IMR-90 (cell line): ENCODE results near the gene FRMD5. TPM values are rescaled to one million over a fixed set of nuclear protein-coding genes. Genes with fewer than 3 reads are reported as not detected.

ENCODE experiments used
- ATAC-seq: fragments of 200-7000 bp; cut with Tn5 transposase; 2 replicates; pipeline ENCODE4 v1.9.1; 2020; ENCODE audit warnings: low read depth, mild to moderate bottlenecking, moderate library complexity
- BruUV-seq: library from RNA; stranded (reverse); fragments of 400-500 nt; replicated peaks from 2 replicates; lab custom pipeline; 2021; lab: Mats Ljungman, UMichigan
- CTCF ChIA-PET: fragments of 300-600 bp; formaldehyde crosslinking; extraction: SDS; loops from one replicate; lab custom pipeline; 2021; ENCODE audit warnings: antibody characterized with exemption; lab: Yijun Ruan, JAX
- POLR2A ChIA-PET: fragments of 300-600 bp; sonication (Branson Sonifier 250); formaldehyde crosslinking; loops from one replicate; lab custom pipeline; 2022; ENCODE audit warnings: antibody characterized with exemption; ENCODE audit not compliant: unreplicated experiment; lab: Charles Lee
- DNase-seq: peaks from one replicate; pipeline ENCODE4 v3.0.0; 2013
- H2AFZ ChIP-seq: replicated peaks from 2 replicates; pipeline ENCODE3; 2013; ENCODE audit warnings: low read length, mild to moderate bottlenecking; ENCODE audit not compliant: poor library complexity
- H2AK5ac ChIP-seq: 2 replicates; pipeline ENCODE4 v1.6.1; 2013; ENCODE audit warnings: low read depth, low read length, inconsistent platforms
- H2AK9ac ChIP-seq: replicated peaks from 2 replicates; pipeline ENCODE3; 2013; ENCODE audit warnings: mild to moderate bottlenecking, low read depth, low read length, moderate library complexity; ENCODE audit not compliant: poor library complexity
- H2BK120ac ChIP-seq: 2 replicates; pipeline ENCODE4 v1.6.1; 2013; ENCODE audit warnings: low read depth, low read length, inconsistent platforms
- H2BK15ac ChIP-seq: 3 replicates; pipeline ENCODE4 v1.6.1; 2013; ENCODE audit warnings: low read depth, low read length, inconsistent platforms
- H2BK20ac ChIP-seq: 2 replicates; pipeline ENCODE4 v1.6.1; 2013; ENCODE audit warnings: low read depth, mild to moderate bottlenecking, inconsistent platforms, low read length, moderate library complexity
- H2BK5ac ChIP-seq: 2 replicates; pipeline ENCODE4 v1.6.1; 2013; ENCODE audit warnings: mild to moderate bottlenecking, low read depth, low read length, inconsistent platforms; ENCODE audit not compliant: poor library complexity, severe bottlenecking
- H3K14ac ChIP-seq: replicated peaks from 2 replicates; pipeline ENCODE4 v1.6.1; 2013; ENCODE audit warnings: low read depth, low read length, inconsistent platforms
- H3K18ac ChIP-seq: 2 replicates; pipeline ENCODE4 v1.6.1; 2013; ENCODE audit warnings: low read depth, low read length, control low read depth
- H3K23ac ChIP-seq: 2 replicates; pipeline ENCODE4 v1.6.1; 2013; ENCODE audit warnings: low read depth, low read length, inconsistent platforms
- H3K27ac ChIP-seq: 2 replicates; pipeline ENCODE4 v1.5.1; 2013; ENCODE audit warnings: mild to moderate bottlenecking, control low read depth, low read length; ENCODE audit not compliant: insufficient read depth
- H3K27me3 ChIP-seq: 2 replicates; pipeline ENCODE4 v1.6.1; 2013; ENCODE audit warnings: low read length; ENCODE audit not compliant: control insufficient read depth, insufficient read depth
- H3K36me3 ChIP-seq: 2 replicates; pipeline ENCODE4 v1.6.1; 2013; ENCODE audit warnings: low read length, mixed read lengths; ENCODE audit not compliant: control insufficient read depth, insufficient read depth
- H3K4ac ChIP-seq: 2 replicates; pipeline ENCODE4 v1.6.1; 2013; ENCODE audit warnings: low read depth, low read length, inconsistent platforms
- H3K4me1 ChIP-seq: 2 replicates; pipeline ENCODE4 v1.6.1; 2013; ENCODE audit warnings: low read length, mixed read lengths; ENCODE audit not compliant: control insufficient read depth, insufficient read depth
- H3K4me2 ChIP-seq: 2 replicates; pipeline ENCODE4 v1.6.1; 2013; ENCODE audit warnings: low read depth, mild to moderate bottlenecking, control low read depth, low read length, moderate library complexity
- H3K4me3 ChIP-seq: 2 replicates; pipeline ENCODE4 v1.5.1; 2013; ENCODE audit warnings: low read depth, mild to moderate bottlenecking, control low read depth, low read length, moderate library complexity; ENCODE audit not compliant: insufficient read depth
- H3K56ac ChIP-seq: 2 replicates; pipeline ENCODE4 v1.6.1; 2013; ENCODE audit warnings: low read length, inconsistent platforms; ENCODE audit not compliant: insufficient read depth; ENCODE audit errors: extremely low read depth
- H3K79me1 ChIP-seq, 2 experiments: 2 replicates each; pipeline ENCODE4 v1.6.1; 2013; ENCODE audit warnings: low read length in 2 of 2, inconsistent platforms in 1 of 2, low read depth in 1 of 2
- H3K9ac ChIP-seq: 2 replicates; pipeline ENCODE4 v1.6.1; 2013; ENCODE audit warnings: low read depth, low read length, control low read depth
- H3K9me1 ChIP-seq: 2 replicates; pipeline ENCODE4 v1.6.1; 2013; ENCODE audit warnings: low read length, inconsistent platforms; ENCODE audit not compliant: insufficient read depth
- H3K9me3 ChIP-seq: 2 replicates; pipeline ENCODE4 v1.6.1; 2013; ENCODE audit warnings: low read length; ENCODE audit not compliant: control insufficient read depth, insufficient read depth
- H4K20me1 ChIP-seq: 2 replicates; pipeline ENCODE4 v1.6.1; 2013; ENCODE audit warnings: low read length, inconsistent platforms; ENCODE audit not compliant: insufficient read depth
- H4K5ac ChIP-seq: 2 replicates; pipeline ENCODE4 v1.6.1; 2013; ENCODE audit warnings: mild to moderate bottlenecking, low read depth, low read length, control low read depth
- H4K8ac ChIP-seq, 2 experiments: 2 replicates each; pipeline ENCODE4 v1.6.1; 2013; ENCODE audit warnings: low read depth in 2 of 2, low read length in 2 of 2, control low read depth in 1 of 2, inconsistent platforms in 1 of 2
- H4K91ac ChIP-seq: 2 replicates; pipeline ENCODE4 v1.6.1; 2013; ENCODE audit warnings: low read depth, low read length, inconsistent platforms; ENCODE audit not compliant: insufficient read depth
- BHLHE40 ChIP-seq: fragments of 150-350 bp; IDR thresholded peaks from 2 replicates; pipeline ENCODE4 v1.6.1; 2016; ENCODE audit warnings: mild to moderate bottlenecking, low read depth, low read length
- CEBPB ChIP-seq: IDR thresholded peaks from 2 replicates; pipeline ENCODE4 v1.6.1; 2012; ENCODE audit warnings: low read depth, low read length, improper control_type of control experiment
- CHD1 ChIP-seq: IDR thresholded peaks from 2 replicates; pipeline ENCODE4 v1.6.1; 2012; ENCODE audit warnings: low read depth, low read length, improper control_type of control experiment
- FOS ChIP-seq: fragments of 150-350 bp; IDR thresholded peaks from 2 replicates; pipeline ENCODE4 v1.6.1; 2016; ENCODE audit warnings: low read depth, low read length
- MAFK ChIP-seq: IDR thresholded peaks from 2 replicates; pipeline ENCODE4 v1.6.1; 2012; ENCODE audit warnings: low read depth, low read length, improper control_type of control experiment
- MAZ ChIP-seq: IDR thresholded peaks from 2 replicates; pipeline ENCODE4 v1.6.1; 2012; ENCODE audit warnings: low read depth, mild to moderate bottlenecking, low read length, improper control_type of control experiment, moderate library complexity, borderline replicate concordance
- MXI1 ChIP-seq: IDR thresholded peaks from 2 replicates; pipeline ENCODE4 v1.6.1; 2012; ENCODE audit warnings: low read depth, mild to moderate bottlenecking, low read length, moderate library complexity, borderline replicate concordance
- NFE2L2 ChIP-seq: fragments of 150-350 bp; IDR thresholded peaks from 2 replicates; pipeline ENCODE4 v1.6.1; 2016; ENCODE audit warnings: low read depth, mild to moderate bottlenecking, low read length
- POLR2A ChIP-seq: IDR thresholded peaks from 2 replicates; pipeline ENCODE4 v1.6.1; 2012; ENCODE audit warnings: mild to moderate bottlenecking, low read depth, low read length
- RAD21 ChIP-seq: IDR thresholded peaks from 2 replicates; pipeline ENCODE4 v1.6.1; 2012; ENCODE audit warnings: low read length, improper control_type of control experiment
- RCOR1 ChIP-seq: IDR thresholded peaks from 2 replicates; pipeline ENCODE4 v1.6.1; 2012; ENCODE audit warnings: mild to moderate bottlenecking, low read length, improper control_type of control experiment; ENCODE audit not compliant: insufficient replicate concordance
- RFX5 ChIP-seq: IDR thresholded peaks from 2 replicates; pipeline ENCODE4 v1.8.0; 2012; ENCODE audit warnings: low read depth, mild to moderate bottlenecking, low read length, moderate library complexity
- SMC3 ChIP-seq: fragments of 150-350 bp; IDR thresholded peaks from 2 replicates; pipeline ENCODE4 v1.6.1; 2016; ENCODE audit warnings: low read depth, mild to moderate bottlenecking, antibody characterized with exemption, low read length, moderate library complexity
- WGBS, 2 experiments: methylation state at CpG; one replicate each; pipeline versions ENCODE4 v1.1.5 to v1.1.7; 2013; ENCODE audit warnings: missing lambda C conversion rate in 2 of 2; ENCODE audit not compliant: insufficient read length in 1 of 2; ENCODE audit errors: extremely low coverage in 2 of 2; 5-methylcytosine and 5-hydroxymethylcytosine counted together
- dilution Hi-C: fragments of 300-500 bp; cut with HindIII; formaldehyde crosslinking; loops from one replicate; pipeline ENCODE4 v1.14.3; 2018; ENCODE audit warnings: low sequenced_read_pairs; ENCODE audit not compliant: unreplicated experiment
- in situ Hi-C: fragments of 300-500 bp; cut with MboI; formaldehyde crosslinking; loops from 3 replicates; pipeline ENCODE4 v1.14.3; 2019; ENCODE audit warnings: low sequenced_read_pairs, inconsistent platforms, mixed read lengths
- intact Hi-C: fragments of 100-400 bp; cut with micrococcal nuclease; formaldehyde crosslinking; loops from 2 replicates; pipeline ENCODE4 v1.10.0; 2022
- polyA plus RNA-seq, 3 experiments: library from polyadenylated mRNA; depleted of rRNA; stranded (reverse); fragments of >200 nt; gene quantifications; 2 replicates each; pipeline ENCODE4 v1.2.3, GENCODE V29; 2012; ENCODE audit warnings: low replicate concordance in 1 of 3
- total RNA-seq: library from RNA; depleted of rRNA; stranded (reverse); fragments of >200 nt; gene quantifications from 2 replicates; pipeline ENCODE4 v1.2.3, GENCODE V29; 2012
- TF ChIP-seq, protein P1 (sequence below): conservative IDR thresholded peaks from 2 replicates; pipeline ENCODE4 v1.5.1; 2012; ENCODE audit warnings: mild to moderate bottlenecking, low read depth, low read length, improper control_type of control experiment
- TF ChIP-seq, protein P2 (sequence below): fragments of 150-350 bp; IDR thresholded peaks from 2 replicates; pipeline ENCODE4 v1.6.1; 2016; ENCODE audit warnings: low read depth, mild to moderate bottlenecking, low read length, moderate library complexity, borderline replicate concordance
- TF ChIP-seq, protein P3 (sequence below): fragments of 150-350 bp; IDR thresholded peaks from 2 replicates; pipeline ENCODE4 v1.6.1; 2017; ENCODE audit warnings: mild to moderate bottlenecking, antibody characterized with exemption, low read length, low read depth

FRMD5 gene
- total and polyA plus RNA-seq, 2 of the 4 experiments (the other 2 are of a cell fraction), result 4.1 to 5.4 TPM

DNA sequence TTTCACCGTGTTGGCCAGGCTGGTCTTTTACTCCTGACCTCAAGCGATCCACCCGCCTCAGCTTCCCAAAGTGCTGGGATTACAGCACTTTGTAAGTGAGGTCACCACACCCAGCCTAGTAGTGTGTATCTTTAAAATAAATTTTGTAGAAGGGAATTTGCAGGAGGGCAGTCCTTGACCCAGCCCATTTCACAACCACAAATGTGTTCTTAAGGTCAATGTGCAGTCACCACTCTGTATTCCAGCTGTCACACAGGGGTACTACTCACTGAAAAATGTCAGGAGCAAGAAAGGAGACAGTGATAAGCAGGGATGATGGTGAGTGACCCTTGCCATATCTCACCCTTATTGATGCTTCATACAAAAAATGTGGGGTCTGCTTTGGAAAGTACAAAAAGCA lies 98.5 kb downstream of the FRMD5 start:
- Histone ChIP-seq H3K56ac (no peak overlapping the region), H2AFZ (no peak overlapping the region), H3K27me3 (no peaks in the 10 kb centered on the region), H3K9me1 (peaks cover 3% of the 10 kb centered on the region; the same call in 1 of the 2 replicates), H3K4me3 (no peak overlapping the region), H3K9me3 (no peaks in the 10 kb centered on the region), H2BK15ac (no peak overlapping the region), H2AK5ac (no peak overlapping the region; the same call in 1 of the 2 replicates), H3K4me2 (no peak overlapping the region), H2BK5ac (no peak overlapping the region), H2BK20ac (no peak overlapping the region), H4K8ac (no peak overlapping the region), H2AK9ac (no peak overlapping the region), H3K18ac (no peak overlapping the region), H3K4ac (no peak overlapping the region), H4K91ac (no peak overlapping the region), H3K27ac (no peak overlapping the region), H3K14ac (peak overlapping the region; percentile 48; the same call in 1 of the 2 replicates), H4K5ac (no peak overlapping the region), H3K23ac (no peak overlapping the region), H3K9ac (no peak overlapping the region), H3K4me1 (peaks cover 8% of the 10 kb centered on the region), H3K36me3 (no peaks in the 10 kb centered on the region), H4K20me1 (no peaks in the 10 kb centered on the region), H2BK120ac (no peak overlapping the region), H3K79me1 (peaks cover 0 to 22% of the 10 kb centered on the region in 2 experiments; a peak in 2 of 4 replicates)
- in situ Hi-C loops, result no loop called here
- WGBS, 2 experiments, result no CpG with 5 or more reads among the region's 3 CpGs
- ChIA-PET POLR2A (no interaction called here), CTCF (interaction anchor here (0.6 kb wide), 1 partner anchor 24 kb away, joined by 5 read pairs; no protein-coding TSS in a partner anchor)
- ATAC-seq (no peak), DNase-seq (no peak)
- TF ChIP-seq CEBPB, result no peak
- TF ChIP-seq BHLHE40, result no peak
- no peak for TF ChIP-seq SMC3
- no peak for TF ChIP-seq RCOR1
- no peak for TF ChIP-seq MAZ
- TF ChIP-seq, protein P1, sequence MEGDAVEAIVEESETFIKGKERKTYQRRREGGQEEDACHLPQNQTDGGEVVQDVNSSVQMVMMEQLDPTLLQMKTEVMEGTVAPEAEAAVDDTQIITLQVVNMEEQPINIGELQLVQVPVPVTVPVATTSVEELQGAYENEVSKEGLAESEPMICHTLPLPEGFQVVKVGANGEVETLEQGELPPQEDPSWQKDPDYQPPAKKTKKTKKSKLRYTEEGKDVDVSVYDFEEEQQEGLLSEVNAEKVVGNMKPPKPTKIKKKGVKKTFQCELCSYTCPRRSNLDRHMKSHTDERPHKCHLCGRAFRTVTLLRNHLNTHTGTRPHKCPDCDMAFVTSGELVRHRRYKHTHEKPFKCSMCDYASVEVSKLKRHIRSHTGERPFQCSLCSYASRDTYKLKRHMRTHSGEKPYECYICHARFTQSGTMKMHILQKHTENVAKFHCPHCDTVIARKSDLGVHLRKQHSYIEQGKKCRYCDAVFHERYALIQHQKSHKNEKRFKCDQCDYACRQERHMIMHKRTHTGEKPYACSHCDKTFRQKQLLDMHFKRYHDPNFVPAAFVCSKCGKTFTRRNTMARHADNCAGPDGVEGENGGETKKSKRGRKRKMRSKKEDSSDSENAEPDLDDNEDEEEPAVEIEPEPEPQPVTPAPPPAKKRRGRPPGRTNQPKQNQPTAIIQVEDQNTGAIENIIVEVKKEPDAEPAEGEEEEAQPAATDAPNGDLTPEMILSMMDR, result no peak
- no peak for TF ChIP-seq CHD1
- TF ChIP-seq NFE2L2, result no peak
- no peak for TF ChIP-seq RFX5
- TF ChIP-seq FOS, result no peak
- no peak for TF ChIP-seq MXI1
- TF ChIP-seq MAFK, result no peak
- TF ChIP-seq POLR2A, result no peak
- TF ChIP-seq, protein P2, sequence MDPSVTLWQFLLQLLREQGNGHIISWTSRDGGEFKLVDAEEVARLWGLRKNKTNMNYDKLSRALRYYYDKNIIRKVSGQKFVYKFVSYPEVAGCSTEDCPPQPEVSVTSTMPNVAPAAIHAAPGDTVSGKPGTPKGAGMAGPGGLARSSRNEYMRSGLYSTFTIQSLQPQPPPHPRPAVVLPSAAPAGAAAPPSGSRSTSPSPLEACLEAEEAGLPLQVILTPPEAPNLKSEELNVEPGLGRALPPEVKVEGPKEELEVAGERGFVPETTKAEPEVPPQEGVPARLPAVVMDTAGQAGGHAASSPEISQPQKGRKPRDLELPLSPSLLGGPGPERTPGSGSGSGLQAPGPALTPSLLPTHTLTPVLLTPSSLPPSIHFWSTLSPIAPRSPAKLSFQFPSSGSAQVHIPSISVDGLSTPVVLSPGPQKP, result no peak
- TF ChIP-seq RAD21, result no peak
- TF ChIP-seq, protein P3, sequence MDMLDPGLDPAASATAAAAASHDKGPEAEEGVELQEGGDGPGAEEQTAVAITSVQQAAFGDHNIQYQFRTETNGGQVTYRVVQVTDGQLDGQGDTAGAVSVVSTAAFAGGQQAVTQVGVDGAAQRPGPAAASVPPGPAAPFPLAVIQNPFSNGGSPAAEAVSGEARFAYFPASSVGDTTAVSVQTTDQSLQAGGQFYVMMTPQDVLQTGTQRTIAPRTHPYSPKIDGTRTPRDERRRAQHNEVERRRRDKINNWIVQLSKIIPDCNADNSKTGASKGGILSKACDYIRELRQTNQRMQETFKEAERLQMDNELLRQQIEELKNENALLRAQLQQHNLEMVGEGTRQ, result no peak
- BruUV-seq, result no TSS peak
- dilution Hi-C loops, result no loop called here
- intact Hi-C loops, result no loop called here
